Measurements from ENCODE around the gene EML1. TPM values are rescaled to one million over a fixed set of nuclear protein-coding genes. Genes with fewer than 3 reads are reported as not detected.

EML1 gene
- polyA plus RNA-seq, 1 donor from 2014 or later: 21.7 TPM

DNA sequence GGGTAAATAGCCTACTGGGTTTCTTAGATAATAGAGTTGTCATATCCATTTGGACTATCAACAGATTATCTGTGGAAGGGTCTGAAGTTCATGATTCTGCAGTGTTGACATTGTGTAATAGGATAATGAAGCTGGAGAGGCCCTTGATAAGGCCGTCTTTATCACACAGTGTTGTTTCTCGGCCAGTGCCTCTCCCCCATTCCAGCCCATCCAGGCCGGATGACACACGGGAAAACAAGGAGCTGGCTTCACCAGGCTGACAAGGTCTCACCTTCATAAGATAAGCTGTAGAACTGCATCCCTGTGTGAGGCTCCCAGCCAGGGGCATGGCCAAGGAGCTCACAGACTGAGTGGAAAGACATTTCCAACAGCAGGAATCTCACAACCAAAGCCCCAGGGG lies 8.7 kb upstream of the EML1 start:
- TF ChIP-seq POLR2AphosphoS5 (IDR thresholded peaks at IDR 0.05) (no peak), TAF1 (IDR thresholded peaks at IDR 0.05; ENCODE audit: low read depth) (no peak), MXI1 (conservative IDR thresholded peaks at IDR 0.05; ENCODE audit: poor library complexity, severe bottlenecking) (no peak)
- TF ChIP-seq, protein P1, sequence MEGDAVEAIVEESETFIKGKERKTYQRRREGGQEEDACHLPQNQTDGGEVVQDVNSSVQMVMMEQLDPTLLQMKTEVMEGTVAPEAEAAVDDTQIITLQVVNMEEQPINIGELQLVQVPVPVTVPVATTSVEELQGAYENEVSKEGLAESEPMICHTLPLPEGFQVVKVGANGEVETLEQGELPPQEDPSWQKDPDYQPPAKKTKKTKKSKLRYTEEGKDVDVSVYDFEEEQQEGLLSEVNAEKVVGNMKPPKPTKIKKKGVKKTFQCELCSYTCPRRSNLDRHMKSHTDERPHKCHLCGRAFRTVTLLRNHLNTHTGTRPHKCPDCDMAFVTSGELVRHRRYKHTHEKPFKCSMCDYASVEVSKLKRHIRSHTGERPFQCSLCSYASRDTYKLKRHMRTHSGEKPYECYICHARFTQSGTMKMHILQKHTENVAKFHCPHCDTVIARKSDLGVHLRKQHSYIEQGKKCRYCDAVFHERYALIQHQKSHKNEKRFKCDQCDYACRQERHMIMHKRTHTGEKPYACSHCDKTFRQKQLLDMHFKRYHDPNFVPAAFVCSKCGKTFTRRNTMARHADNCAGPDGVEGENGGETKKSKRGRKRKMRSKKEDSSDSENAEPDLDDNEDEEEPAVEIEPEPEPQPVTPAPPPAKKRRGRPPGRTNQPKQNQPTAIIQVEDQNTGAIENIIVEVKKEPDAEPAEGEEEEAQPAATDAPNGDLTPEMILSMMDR (IDR thresholded peaks at IDR 0.05; ENCODE audit: poor library complexity, severe bottlenecking): no peak
- no peak overlapping the region for H3K9ac ChIP-seq (ENCODE audit: low read length)

DNA sequence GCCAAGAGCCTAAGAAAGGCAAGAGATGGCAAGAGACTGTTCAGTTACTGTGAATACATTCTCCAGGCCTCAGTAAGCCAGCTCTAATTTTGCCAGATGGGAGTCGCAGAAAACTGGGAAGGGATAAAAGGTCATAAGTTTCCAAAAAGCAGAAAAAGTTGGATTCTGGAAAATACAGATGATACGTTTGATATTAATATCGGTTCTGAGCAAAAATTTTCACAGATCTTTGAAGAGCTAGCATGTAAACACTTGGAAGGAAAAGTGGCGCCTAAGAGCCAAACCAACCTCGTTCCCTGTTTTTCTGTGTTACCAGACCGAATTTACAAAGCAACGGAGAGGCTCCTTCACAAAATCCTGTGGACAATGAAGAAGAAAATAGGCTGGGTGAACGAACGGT lies 7.8 kb upstream of the EML1 start:
- TF ChIP-seq, protein P2, sequence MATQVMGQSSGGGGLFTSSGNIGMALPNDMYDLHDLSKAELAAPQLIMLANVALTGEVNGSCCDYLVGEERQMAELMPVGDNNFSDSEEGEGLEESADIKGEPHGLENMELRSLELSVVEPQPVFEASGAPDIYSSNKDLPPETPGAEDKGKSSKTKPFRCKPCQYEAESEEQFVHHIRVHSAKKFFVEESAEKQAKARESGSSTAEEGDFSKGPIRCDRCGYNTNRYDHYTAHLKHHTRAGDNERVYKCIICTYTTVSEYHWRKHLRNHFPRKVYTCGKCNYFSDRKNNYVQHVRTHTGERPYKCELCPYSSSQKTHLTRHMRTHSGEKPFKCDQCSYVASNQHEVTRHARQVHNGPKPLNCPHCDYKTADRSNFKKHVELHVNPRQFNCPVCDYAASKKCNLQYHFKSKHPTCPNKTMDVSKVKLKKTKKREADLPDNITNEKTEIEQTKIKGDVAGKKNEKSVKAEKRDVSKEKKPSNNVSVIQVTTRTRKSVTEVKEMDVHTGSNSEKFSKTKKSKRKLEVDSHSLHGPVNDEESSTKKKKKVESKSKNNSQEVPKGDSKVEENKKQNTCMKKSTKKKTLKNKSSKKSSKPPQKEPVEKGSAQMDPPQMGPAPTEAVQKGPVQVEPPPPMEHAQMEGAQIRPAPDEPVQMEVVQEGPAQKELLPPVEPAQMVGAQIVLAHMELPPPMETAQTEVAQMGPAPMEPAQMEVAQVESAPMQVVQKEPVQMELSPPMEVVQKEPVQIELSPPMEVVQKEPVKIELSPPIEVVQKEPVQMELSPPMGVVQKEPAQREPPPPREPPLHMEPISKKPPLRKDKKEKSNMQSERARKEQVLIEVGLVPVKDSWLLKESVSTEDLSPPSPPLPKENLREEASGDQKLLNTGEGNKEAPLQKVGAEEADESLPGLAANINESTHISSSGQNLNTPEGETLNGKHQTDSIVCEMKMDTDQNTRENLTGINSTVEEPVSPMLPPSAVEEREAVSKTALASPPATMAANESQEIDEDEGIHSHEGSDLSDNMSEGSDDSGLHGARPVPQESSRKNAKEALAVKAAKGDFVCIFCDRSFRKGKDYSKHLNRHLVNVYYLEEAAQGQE (IDR thresholded peaks at IDR 0.05; ENCODE audit: borderline replicate concordance): no peak
- TF ChIP-seq EZH2 (IDR thresholded peaks at IDR 0.05; ENCODE audit: borderline replicate concordance, insufficient read depth, low read length, poor library complexity, severe bottlenecking) (no peak), EP300 (conservative IDR thresholded peaks at IDR 0.05; ENCODE audit: poor library complexity, severe bottlenecking) (no peak), POLR2AphosphoS5 (IDR thresholded peaks at IDR 0.05) (no peak), MXI1 (conservative IDR thresholded peaks at IDR 0.05; ENCODE audit: poor library complexity, severe bottlenecking) (no peak), SMC3 (conservative IDR thresholded peaks at IDR 0.05; ENCODE audit: poor library complexity) (no peak), RAD21 (conservative IDR thresholded peaks at IDR 0.05) (no peak), TAF1 (IDR thresholded peaks at IDR 0.05; ENCODE audit: low read depth) (no peak)
- TF ChIP-seq, protein P1 (IDR thresholded peaks at IDR 0.05; ENCODE audit: poor library complexity, severe bottlenecking): no peak
- no peaks in the 10 kb centered on the region for H3K9me3 ChIP-seq (ENCODE audit: low read length)
- no peaks in the 10 kb centered on the region for H3K9me2 ChIP-seq (ENCODE audit: insufficient read depth, low read length)
- no peak overlapping the region for H3K4me2 ChIP-seq (ENCODE audit: low read length)
- no peaks in the 10 kb centered on the region for H4K20me1 ChIP-seq (ENCODE audit: insufficient read depth)
- no peaks in the 10 kb centered on the region for H3K79me2 ChIP-seq (replicated peaks; ENCODE audit: insufficient read depth, low read length)
- no peaks in the 10 kb centered on the region for H3F3A ChIP-seq (ENCODE audit: insufficient read depth, low read length, poor library complexity, severe bottlenecking)
- no peaks in the 10 kb centered on the region for H3K27me3 ChIP-seq (ENCODE audit: insufficient read depth, low read depth, low read length)
- no peak overlapping the region for H2AFZ ChIP-seq (ENCODE audit: low read depth, low read length)
- no peaks in the 10 kb centered on the region for H3K36me3 ChIP-seq (ENCODE audit: insufficient read depth, low read length)
- H3K9ac ChIP-seq (ENCODE audit: low read length): no peak overlapping the region
- no peak overlapping the region for H3K4me3 ChIP-seq (ENCODE audit: low read length)
- no peak overlapping the region for H3K27ac ChIP-seq (ENCODE audit: low read length)

More for the DNA sequence above, 8.7 kb upstream of the EML1 start:
- H3K9me2 ChIP-seq (ENCODE audit: insufficient read depth, low read length): no peaks in the 10 kb centered on the region
- no peak overlapping the region for H2AFZ ChIP-seq (ENCODE audit: low read depth, low read length)
- no peaks in the 10 kb centered on the region for H4K20me1 ChIP-seq (ENCODE audit: insufficient read depth)
- no peaks in the 10 kb centered on the region for H3K9me3 ChIP-seq (ENCODE audit: low read length)
- no peak overlapping the region for H3K4me2 ChIP-seq (ENCODE audit: low read length)
- H3K36me3 ChIP-seq (ENCODE audit: insufficient read depth, low read length): no peaks in the 10 kb centered on the region
- no peaks in the 10 kb centered on the region for H3K79me2 ChIP-seq (replicated peaks; ENCODE audit: insufficient read depth, low read length)
- H3K27ac ChIP-seq (ENCODE audit: low read length): no peak overlapping the region
- H3K4me3 ChIP-seq (ENCODE audit: low read length): no peak overlapping the region
- no peaks in the 10 kb centered on the region for H3F3A ChIP-seq (ENCODE audit: insufficient read depth, low read length, poor library complexity, severe bottlenecking)
- no peaks in the 10 kb centered on the region for H3K27me3 ChIP-seq (ENCODE audit: insufficient read depth, low read depth, low read length)

Data from neural cell (in vitro differentiated cells).